Ammon's horn (tissue), 1 donor: ENCODE measurements around the gene OXTR.
"Not testable (repeated sequence)": the region's sequence is repeated elsewhere in the genome, so short reads cannot be mapped to it uniquely, and the experiment has no call there.

Experiments used
- DNase-seq: peaks from one replicate; pipeline ENCODE4 v3.0.0-alpha.2; 2016; ENCODE audit warnings: low spot score

OXTR gene

DNA sequence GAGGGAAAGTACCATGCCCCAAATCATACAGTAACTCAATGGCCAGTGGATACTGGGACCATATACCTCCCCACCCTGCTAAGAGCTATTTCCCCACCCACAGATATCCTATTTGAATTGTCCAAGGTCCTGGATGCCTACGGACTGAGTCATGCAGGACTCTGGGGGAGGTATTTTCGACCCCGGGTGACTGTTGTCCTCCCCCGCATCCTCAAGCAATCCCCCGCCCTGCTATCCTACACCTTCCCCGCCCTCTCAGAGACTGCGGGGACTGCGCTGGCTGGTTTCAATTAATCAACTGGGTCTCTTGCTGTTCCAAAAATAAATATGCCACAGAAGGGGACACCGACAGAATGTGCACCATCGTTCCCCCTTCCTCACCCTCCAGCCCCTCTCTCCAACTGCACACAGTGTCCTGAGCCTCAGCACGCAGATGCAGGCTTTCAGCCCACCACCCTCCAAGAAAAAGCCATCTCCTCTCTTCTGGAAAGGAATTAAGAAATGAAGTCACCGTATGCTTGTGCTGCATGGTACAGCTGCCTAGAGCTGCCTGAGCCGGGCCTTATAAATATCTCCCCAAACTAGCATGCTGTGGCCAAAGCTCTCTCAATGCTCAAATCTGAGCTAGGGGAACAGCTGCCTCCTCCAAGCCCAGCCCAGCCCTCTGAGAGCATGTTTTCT is 27.7 kb downstream of the OXTR start:
- no peak for DNase-seq

- no peak for DNase-seq
Measured at GRCh38 chr3:8739757-8740504, 29.5 kb downstream of the OXTR start.

GRCh38 chr3:8738639-8739038 is 30.8 kb downstream of the OXTR start:
- no peak for DNase-seq

DNA sequence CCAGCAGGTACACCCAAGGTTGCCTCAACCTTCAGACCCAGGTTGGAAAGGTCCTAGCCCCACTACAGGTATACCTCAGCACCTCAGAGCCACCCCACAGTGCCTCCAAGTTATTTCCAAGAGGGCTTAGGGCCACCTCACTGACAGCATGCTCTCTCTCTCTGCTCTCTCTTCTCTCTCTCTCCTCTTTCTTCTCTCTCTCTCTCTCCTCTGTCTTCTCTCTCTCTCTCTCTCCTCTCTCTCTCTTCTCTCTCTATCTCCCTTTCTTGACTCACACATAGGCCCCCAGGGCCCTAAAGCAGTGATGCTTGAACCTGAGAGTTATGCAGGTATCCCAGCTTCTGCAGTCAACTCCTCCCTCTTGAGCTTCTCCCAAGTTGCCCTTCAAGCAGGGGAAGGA is 31.6 kb downstream of the OXTR start:
- DNase-seq, result no peak

- DNase-seq, result no peak
Measured at GRCh38 chr3:8737301-8737700, 32.1 kb downstream of the OXTR start.

GRCh38 chr3:8736436-8736835 is 33.0 kb downstream of the OXTR start:
- DNase-seq, result no peak

GRCh38 chr3:8734908-8735307 is 34.5 kb downstream of the OXTR start:
- no peak for DNase-seq

- no peak for DNase-seq
Measured at GRCh38 chr3:8734137-8734878, 35.1 kb downstream of the OXTR start.

DNA sequence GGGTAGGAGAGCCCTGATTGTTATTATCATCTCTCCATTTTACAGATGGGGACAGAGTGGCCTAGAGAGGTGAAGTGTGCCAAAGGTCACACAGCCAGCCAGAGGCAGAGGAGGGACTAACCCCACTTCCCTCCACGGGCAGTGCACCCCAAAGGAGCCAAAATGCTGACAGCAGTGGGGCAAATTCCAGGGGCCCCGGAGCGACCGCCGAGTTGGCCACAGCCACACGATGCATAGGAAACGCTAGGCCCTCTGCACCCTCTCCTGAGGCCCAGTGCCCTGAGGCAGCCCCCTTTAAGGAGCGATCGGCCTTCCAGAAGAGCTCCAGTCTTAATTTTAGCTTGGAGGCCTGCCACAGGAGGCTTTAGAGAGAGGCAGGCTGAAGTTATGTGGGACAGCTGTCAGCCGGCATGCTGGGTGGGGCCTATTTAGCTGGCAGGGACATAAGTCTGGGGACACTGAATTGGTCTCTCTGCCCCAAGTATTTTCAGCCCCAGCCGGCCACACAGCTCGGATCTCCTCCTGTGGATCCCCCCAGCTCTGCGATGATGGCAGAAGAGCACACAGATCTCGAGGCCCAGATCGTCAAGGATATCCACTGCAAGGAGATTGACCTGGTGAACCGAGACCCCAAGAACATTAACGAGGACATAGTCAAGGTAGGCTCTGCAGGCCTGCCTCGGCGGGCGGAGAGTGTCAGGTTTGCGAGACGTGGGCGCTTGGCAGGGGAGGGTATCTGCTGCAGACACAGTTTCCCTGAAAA is 35.9 kb downstream of the OXTR start, which contains the start of gene CAV3:
Gene CAV3, plus strand, starts transcription at position 471 of the 763 bp plus-strand sequence. Its CDS starts 75 bp downstream, at position 546.
- DNase-seq, result no peak

DNA sequence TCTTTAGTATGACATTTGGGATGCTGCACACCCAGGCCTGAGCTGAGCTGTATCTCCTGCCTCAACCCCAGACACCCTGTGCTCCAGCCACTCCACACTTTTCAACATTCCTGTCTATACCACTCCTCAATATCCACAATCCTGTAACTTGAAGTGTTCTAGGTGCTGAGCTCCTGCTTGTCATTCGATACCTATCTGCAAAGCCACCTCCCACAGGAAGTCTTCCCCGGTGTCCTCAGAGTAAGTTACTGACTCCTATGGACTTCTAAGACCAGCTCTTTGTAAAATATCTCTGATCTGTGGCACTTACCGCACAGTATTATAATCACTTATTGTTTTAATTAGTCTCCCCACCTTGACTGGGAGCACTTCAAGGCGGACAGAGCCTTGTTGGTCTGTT is 37.0 kb downstream of the OXTR start:
- no peak for DNase-seq

GRCh38 chr3:8730656-8731055 is 38.8 kb downstream of the OXTR start:
- DNase-seq, result no peak

DNA sequence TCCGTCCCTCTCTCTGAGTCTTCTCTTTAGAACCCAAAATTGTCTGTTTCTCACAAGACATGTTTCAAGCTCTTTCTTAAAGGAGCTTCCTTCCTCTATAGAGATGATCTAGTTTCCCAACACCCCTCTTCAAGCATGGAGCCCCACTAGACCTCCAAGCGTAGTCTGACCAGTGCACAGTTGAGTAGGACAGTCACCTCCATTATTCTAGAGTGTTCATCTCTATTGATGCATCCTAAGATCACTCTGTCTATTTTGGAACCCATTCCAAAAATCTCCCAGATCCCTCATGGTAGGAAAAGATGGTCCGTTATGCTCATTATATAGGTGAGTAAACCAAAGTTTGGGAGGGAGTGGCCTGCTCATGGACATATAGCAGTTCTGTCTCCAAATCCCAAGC is 39.9 kb downstream of the OXTR start:
- DNase-seq, result no peak

DNA sequence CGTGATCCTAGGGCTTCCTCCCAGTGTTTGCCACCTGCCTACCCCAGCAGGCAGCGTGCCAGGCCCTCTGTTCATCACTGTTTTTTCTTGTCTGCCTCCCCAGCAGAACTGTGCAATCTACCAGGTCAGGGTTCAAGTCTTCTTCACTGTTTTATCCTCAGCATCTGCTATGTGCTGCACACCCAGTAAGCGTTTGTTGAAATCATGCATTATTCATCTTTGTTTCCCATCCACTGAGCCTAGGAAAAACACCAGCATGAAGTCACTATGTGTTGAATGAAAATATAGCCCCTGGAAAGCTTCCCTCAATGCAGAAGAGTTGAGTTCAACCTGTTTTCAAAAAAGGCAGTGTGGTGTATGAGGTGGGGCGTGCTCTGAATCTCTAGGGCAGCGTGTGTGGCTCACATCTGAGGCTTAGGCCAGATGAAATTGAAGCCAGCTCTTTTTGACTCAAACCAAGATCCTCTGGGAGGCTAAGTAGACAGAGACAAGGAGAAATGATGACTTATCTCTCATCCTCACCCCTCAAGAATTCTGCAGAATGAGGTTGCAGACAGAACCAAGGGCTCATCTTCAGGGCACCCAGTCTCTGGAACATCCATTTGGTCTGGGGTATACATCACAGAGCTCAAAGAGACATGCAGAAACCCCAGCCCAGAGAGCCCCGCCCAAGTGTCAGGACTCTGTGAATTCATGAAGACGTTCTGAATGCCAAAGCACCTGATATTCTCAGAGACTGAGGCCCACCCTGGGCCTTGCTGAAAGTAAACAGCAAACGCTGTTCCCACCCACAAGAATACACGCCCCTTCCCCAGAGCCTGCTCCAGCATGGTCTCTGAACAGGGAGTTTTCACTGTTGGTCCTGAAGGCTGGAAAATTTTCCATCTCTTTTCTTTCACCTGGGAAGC is 41.6 kb downstream of the OXTR start:
- DNase-seq, result no peak

GRCh38 chr3:8724108-8724752 is 45.2 kb downstream of the OXTR start:
- DNase-seq, result no peak

DNA sequence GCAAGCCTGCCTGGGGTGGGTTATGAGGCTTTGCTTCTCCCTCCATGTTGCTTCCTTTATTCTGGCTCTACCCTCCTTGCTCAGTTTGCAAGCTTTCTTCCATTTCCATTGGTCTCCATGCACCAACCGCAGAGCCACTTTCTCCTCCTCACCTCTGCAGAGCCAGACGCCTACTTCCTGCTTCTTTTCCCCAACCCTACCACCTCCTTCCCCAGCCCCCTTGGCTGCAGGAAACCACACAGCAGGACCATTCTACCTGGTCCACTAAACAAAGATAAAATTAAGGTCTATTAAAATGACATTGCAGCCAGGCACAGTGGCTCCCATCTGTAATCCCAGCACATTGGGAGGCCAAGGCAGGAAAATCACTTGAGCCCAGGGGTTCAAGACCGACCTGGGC is 45.8 kb downstream of the OXTR start:
- DNase-seq, result no peak

GRCh38 chr3:8722808-8723207 is 46.6 kb downstream of the OXTR start:
- DNase-seq, result no peak

DNA sequence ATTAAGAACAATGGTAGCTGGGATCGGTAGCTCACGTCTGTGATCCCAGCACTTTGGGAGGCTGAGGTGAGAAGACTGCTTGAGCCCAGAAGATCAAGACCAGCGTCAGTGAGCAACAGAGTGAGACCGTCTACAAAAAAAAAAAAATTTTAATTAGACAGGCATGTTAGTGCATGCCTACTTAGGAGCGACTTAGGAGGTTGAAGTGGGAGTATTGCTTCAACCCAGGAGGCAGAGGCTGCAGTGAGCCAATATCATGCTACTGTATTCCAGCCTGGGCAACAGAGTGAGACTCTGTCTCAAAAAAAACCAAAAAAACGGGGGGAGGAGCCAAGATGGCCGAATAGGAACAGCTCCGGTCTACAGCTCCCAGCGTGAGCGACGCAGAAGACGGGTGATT is 53.7 kb downstream of the OXTR start:
- DNase-seq, result not testable (repeated sequence)

DNA sequence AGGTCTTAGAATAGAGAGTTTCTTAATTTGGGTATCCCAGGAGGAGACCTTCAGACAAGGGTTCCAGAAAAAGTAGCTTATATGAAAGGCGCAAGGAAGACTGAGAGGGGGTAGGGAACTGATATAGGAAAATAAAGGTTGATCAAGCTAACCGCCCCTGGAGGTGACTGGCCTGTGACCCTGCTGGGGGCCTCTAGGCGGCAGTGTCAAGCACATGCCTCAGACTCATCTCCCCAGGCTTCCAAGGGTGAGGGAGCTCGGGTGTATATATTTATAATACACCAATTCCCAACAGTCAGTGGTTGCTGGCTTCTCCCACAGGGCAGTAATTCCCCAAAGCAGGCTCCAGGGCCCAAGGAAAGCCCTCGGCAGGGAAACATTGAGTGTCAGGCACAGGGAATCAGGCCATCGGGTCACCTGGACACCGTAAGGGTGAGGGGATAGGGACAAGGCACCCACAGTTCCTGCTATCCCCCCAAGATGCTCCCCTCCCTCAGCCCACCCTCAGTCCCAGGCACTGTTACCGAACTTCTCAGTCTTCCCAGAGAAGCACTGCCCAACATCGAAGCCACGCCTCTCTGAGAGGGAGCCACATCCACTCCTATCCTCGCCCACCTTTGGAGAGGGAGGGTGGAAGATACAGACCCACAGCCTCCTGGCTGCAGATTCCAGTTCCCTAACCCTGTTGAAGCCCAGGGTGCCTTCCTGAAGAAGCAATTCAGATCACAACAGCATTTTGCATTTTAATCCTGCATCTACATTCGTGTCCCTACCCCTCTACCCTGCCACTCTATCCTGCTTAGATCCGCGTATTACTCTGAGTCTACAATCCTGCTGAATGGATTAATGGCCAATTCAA is 55.3 kb downstream of the OXTR start:
- no peak for DNase-seq

DNA sequence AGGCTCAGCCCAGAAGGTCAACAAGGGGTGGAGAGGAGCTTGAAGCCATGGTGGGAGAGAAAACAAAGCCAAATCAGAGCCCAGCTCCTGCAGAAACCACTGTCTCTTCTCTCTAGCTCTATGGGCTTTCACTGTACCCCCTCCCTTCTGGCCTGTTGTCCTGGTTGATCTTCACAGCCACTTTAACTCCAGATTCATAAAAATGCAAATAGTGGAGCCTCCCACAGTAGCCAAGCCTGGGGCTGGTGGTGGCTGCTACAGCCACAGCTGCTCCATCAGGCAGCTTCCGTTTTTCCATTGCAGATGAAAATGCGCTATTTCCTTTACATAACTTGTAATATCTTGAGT is 56.5 kb downstream of the OXTR start:
- DNase-seq, result no peak
